ENCODE measurements around the gene SYNE3. TPM values are rescaled to one million over a fixed set of nuclear protein-coding genes. Genes with fewer than 3 reads are reported as not detected.

SYNE3 gene
- total and polyA plus RNA-seq, 2 of the 8 experiments (the other 6 are each of a cell fraction or from before 2014, with no cell fraction given), result under 0.01 TPM; not detected in 1

GRCh38 chr14:95479494-95479893 is 37.0 kb downstream of the SYNE3 start:
- no peak overlapping the region for H4K5ac ChIP-seq (ENCODE audit: insufficient read length, low read depth, low read length)
- 83% methylated on average over 4 of the region's 4 CpGs; no CpG with 5 or more reads in 1 of the 2 experiments for WGBS, 2 experiments (ENCODE audit: extremely low coverage in 1 of 2, insufficient coverage in 1 of 2, insufficient read length in 1 of 2, insufficient replicate concordance in 2 of 2, low coverage in 1 of 2, low lambda C conversion rate in 2 of 2, missing lambda C conversion rate in 1 of 2)
- H3K79me1 ChIP-seq (ENCODE audit: low read depth, low read length), result no peaks in the 10 kb centered on the region
- H2BK120ac ChIP-seq (replicated peaks; ENCODE audit: low read depth, low read length), result no peak overlapping the region
- H2AK5ac ChIP-seq (ENCODE audit: low read depth, low read length), result no peak overlapping the region
- no peak overlapping the region for H3K4me2 ChIP-seq (ENCODE audit: insufficient read depth in 1 of 2, low read depth in 2 of 2, low read length in 2 of 2)
- H2AFZ ChIP-seq (ENCODE audit: low read length), result no peak overlapping the region
- no peak overlapping the region for H3K23ac ChIP-seq (ENCODE audit: insufficient read length)
- H3K27me3 ChIP-seq (replicated peaks in 1 of 4; ENCODE audit: control insufficient read depth in 3 of 4, extremely low read depth in 1 of 4, insufficient read depth in 3 of 4, low read length in 3 of 4), result no peaks in the 10 kb centered on the region
- no peaks in the 10 kb centered on the region for H3K9me3 ChIP-seq (ENCODE audit: insufficient read depth in 2 of 2, low read depth in 1 of 2, low read length in 1 of 2)
- no peak for DNase-seq (ENCODE audit: low read depth in 1 of 2, low spot score in 2 of 2)
- ChIA-PET CTCF (ENCODE audit: partially characterized antibody) (interaction anchor here (1.1 to 2.5 kb wide), 6 partner anchors 10 to 37 kb away, joined by 3 to 14 read pairs (median 3); no protein-coding TSS in a partner anchor), POLR2A (ENCODE audit: partially characterized antibody) (interaction anchor here (0.6 kb wide), 1 partner anchor 23 kb away, joined by 3 read pairs; no protein-coding TSS in a partner anchor)
- no peak for FAIRE-seq
- H3K79me2 ChIP-seq (ENCODE audit: control insufficient read depth in 1 of 2, insufficient read depth in 2 of 2, low read length in 2 of 2), result no peaks in the 10 kb centered on the region
- no peaks in the 10 kb centered on the region for H3K23me2 ChIP-seq (ENCODE audit: low read depth, low read length)
- H3K27ac ChIP-seq (ENCODE audit: low read depth, low read length), result no peak overlapping the region
- no peak overlapping the region for H3K18ac ChIP-seq (ENCODE audit: extremely low read depth, low read length)
- H4K20me1 ChIP-seq (replicated peaks in 1 of 2; ENCODE audit: control insufficient read depth in 1 of 2, insufficient read depth in 2 of 2, low read length in 2 of 2), result no peaks in the 10 kb centered on the region
- peak overlapping the region; percentile 50; the same call in 1 of the 2 replicates for H2BK12ac ChIP-seq (ENCODE audit: low read depth, low read length)
- H2BK15ac ChIP-seq (ENCODE audit: low read length), result no peak overlapping the region
- no peak overlapping the region for H3K14ac ChIP-seq (ENCODE audit: insufficient read length)
- H3K4me1 ChIP-seq (replicated peaks in 1 of 4; ENCODE audit: control insufficient read depth in 3 of 4, insufficient read depth in 4 of 4, low read length in 3 of 4), result peaks cover 0 to 8% (median 2%) of the 10 kb centered on the region in 4 experiments; a peak in 5 of 7 replicates
- no peaks in the 10 kb centered on the region for H3K36me3 ChIP-seq (ENCODE audit: control insufficient read depth in 2 of 4, insufficient read depth in 4 of 4, low read length in 3 of 4)
- H4K8ac ChIP-seq (ENCODE audit: extremely low read depth, insufficient read depth, low read length), result peak overlapping the region; percentile 37; the same call in 1 of the 2 replicates
- TF ChIP-seq KDM4A (IDR thresholded peaks at IDR 0.05; ENCODE audit: low read depth, low read length, severe bottlenecking) (no peak), E2F6 (IDR thresholded peaks at IDR 0.05) (no peak), ASH2L (IDR thresholded peaks at IDR 0.05; ENCODE audit: low read length) (no peak), SIN3A (conservative IDR thresholded peaks at IDR 0.05 in 1 of 2, IDR thresholded peaks at IDR 0.05 in 1 of 2; ENCODE audit: low read depth in 1 of 2, low read length in 2 of 2) (no peak)
- no peak overlapping the region for H3K9ac ChIP-seq (replicated peaks in 1 of 4; ENCODE audit: extremely low read depth in 1 of 4, low read depth in 3 of 4, low read length in 3 of 4)
- no peak overlapping the region for H3K4ac ChIP-seq (replicated peaks; ENCODE audit: insufficient read length, low read depth, low read length)
- no peak overlapping the region for H3K4me3 ChIP-seq (ENCODE audit: extremely low read depth in 1 of 4, insufficient read depth in 2 of 4, low read depth in 3 of 4, low read length in 4 of 4)
- H2BK20ac ChIP-seq (ENCODE audit: low read length), result no peak overlapping the region
- no peak overlapping the region for H3K56ac ChIP-seq (replicated peaks; ENCODE audit: insufficient read length, low read depth, low read length)
- H4K91ac ChIP-seq (replicated peaks; ENCODE audit: insufficient read length, low read length), result no peak overlapping the region
- H2BK5ac ChIP-seq (ENCODE audit: low read depth, low read length), result no peak overlapping the region

Data from H1 (cell line).